H1 (cell line): Measurements from ENCODE around the gene LGALS9.

Experiments used
- CTCF ChIP-seq, 3 experiments: IDR thresholded peaks; 1 replicate in 2 of 3; 2 replicates in 1 of 3; pipeline versions ENCODE4 v1.5.1 to v1.6.1; 2011; ENCODE audit warnings: low read length in 3 of 3, mild to moderate bottlenecking in 3 of 3, inconsistent platforms in 2 of 3, low read depth in 1 of 3, moderate library complexity in 1 of 3; ENCODE audit not compliant: insufficient read depth in 1 of 3; ENCODE audit errors: control extremely low read depth in 1 of 3
- POLR2A ChIP-seq, 2 experiments: IDR thresholded peaks; 1 replicate in 1 of 2; 2 replicates in 1 of 2; pipeline ENCODE4 v1.6.1; 2011; ENCODE audit warnings: low read depth in 2 of 2, low read length in 2 of 2, mild to moderate bottlenecking in 2 of 2; ENCODE audit errors: control extremely low read depth in 1 of 2
- RFX5 ChIP-seq: IDR thresholded peaks from 2 replicates; pipeline ENCODE4 v1.6.1; 2011; ENCODE audit warnings: low read depth, low read length, improper control_type of control experiment, borderline replicate concordance
- RNF2 ChIP-seq: fragments of 200-900, 300-1000 bp; sonication (generic); IDR thresholded peaks from 2 replicates; pipeline ENCODE4 v1.7.1; 2016; ENCODE audit warnings: borderline replicate concordance, low read depth, mild to moderate bottlenecking, antibody characterized with exemption, low read length; ENCODE audit not compliant: poor library complexity, severe bottlenecking; ENCODE audit errors: missing control alignments
- ZNF274 ChIP-seq: IDR thresholded peaks from 2 replicates; pipeline ENCODE4 v1.7.0; 2012; ENCODE audit warnings: low read length, borderline replicate concordance; ENCODE audit errors: extremely low read depth

- no peak for TF ChIP-seq CTCF (IDR thresholded peaks at IDR 0.05; ENCODE audit: control extremely low read depth in 1 of 3, insufficient read depth in 1 of 3, low read depth in 1 of 3, low read length in 3 of 3)
- no peak for TF ChIP-seq RFX5
- no peak for TF ChIP-seq ZNF274
- TF ChIP-seq POLR2A (IDR thresholded peaks at IDR 0.05; ENCODE audit: control extremely low read depth in 1 of 2, low read depth in 2 of 2, low read length in 2 of 2), result no peak
- no peak for TF ChIP-seq RNF2
These were observed 34.3 kb upstream of the LGALS9 start for GRCh38 chr17:27596566-27597187.
